Fibroblast of mammary gland (primary cell): Measurements from ENCODE around the gene SH2D3A.
A peak's percentile ranks its signal among the peaks of the same experiment; 100 is the strongest.
"Not testable (repeated sequence)": the region's sequence is repeated elsewhere in the genome, so short reads cannot be mapped to it uniquely, and the experiment has no call there.

Source experiments
- DNase-seq: peaks from one replicate; pipeline ENCODE4 v3.0.0-alpha.2; 2010; ENCODE audit warnings: low read depth
- H3K4me3 ChIP-seq: 2 replicates; pipeline ENCODE4 v1.5.1; 2011; ENCODE audit warnings: low read depth, mild to moderate bottlenecking, low read length, moderate library complexity; ENCODE audit not compliant: control insufficient read depth
- TF ChIP-seq, protein P1 (sequence below): conservative IDR thresholded peaks from 2 replicates; pipeline ENCODE4 v1.5.1; 2011; ENCODE audit warnings: low read depth, low read length, inconsistent platforms; ENCODE audit not compliant: control insufficient read depth, insufficient read depth

The SH2D3A gene

DNA sequence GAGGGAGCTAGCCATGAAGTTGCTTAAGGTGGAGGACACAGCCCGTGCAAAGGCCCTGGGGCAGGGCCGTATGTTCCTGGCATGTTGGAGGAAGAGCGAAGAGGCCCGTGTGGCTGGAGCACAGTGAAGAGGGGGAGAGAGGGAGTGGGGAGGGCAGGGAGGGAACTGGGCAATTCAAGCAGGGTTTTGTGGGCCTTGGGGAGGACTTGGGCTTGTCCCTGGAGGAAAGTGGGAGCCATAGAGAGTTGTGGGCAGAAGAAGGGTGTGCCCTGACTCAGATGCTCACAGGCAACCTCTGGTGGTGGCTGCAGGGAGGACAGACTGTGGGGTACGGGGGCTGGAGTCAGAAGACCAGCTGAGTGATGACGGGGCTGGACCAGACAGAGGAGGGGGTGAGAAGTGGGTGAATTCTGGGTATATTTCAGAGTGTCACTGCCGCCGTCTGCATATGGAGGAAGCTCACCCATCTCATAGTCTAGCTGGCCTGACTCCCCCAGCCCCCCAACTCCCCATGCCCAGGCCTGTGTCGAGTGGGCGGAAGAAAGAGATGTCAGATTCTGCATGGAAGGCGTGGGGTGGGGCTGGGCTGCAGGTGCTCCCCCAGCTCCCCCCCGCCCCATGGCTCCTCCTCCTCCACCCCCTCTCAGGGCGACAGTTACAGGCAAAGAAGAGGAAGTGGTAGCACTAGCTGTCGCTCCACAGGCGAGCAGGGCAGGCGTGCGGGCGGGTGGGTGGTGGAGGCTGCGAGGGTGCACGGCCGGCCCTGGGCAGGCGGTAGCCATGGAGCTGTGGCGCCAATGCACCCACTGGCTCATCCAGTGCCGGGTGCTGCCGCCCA is 5.0 kb upstream of the SH2D3A start, which contains the start of gene VAV1:
Gene VAV1 (plus strand): TSS at position 681 of the 838 bp plus-strand sequence. CDS start 100 bp downstream, at position 781.
- TF ChIP-seq, protein P1, sequence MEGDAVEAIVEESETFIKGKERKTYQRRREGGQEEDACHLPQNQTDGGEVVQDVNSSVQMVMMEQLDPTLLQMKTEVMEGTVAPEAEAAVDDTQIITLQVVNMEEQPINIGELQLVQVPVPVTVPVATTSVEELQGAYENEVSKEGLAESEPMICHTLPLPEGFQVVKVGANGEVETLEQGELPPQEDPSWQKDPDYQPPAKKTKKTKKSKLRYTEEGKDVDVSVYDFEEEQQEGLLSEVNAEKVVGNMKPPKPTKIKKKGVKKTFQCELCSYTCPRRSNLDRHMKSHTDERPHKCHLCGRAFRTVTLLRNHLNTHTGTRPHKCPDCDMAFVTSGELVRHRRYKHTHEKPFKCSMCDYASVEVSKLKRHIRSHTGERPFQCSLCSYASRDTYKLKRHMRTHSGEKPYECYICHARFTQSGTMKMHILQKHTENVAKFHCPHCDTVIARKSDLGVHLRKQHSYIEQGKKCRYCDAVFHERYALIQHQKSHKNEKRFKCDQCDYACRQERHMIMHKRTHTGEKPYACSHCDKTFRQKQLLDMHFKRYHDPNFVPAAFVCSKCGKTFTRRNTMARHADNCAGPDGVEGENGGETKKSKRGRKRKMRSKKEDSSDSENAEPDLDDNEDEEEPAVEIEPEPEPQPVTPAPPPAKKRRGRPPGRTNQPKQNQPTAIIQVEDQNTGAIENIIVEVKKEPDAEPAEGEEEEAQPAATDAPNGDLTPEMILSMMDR: no peak
- DNase-seq: no peak
- no peak within 1 kb of the TSS for H3K4me3 ChIP-seq

DNA sequence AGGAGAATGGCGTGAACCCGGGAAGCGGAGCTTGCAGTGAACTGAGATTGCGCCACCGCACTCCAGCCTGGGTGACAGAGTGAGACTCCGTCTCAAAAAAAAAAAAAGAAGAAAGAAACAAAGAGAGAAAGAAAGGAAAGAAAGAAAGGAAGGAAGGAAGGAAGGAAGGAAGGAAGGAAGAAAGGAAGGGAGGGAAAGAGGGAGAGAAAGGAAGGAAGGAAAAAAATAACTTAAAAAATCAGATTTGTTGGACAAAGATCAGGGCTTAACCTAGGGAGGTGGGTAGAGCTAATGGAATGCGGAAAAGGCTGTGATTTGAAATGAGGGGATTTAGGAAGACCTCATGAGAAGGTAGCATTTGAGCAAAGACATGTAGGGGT is 4.4 kb upstream of the SH2D3A start:
- H3K4me3 ChIP-seq, DNase-seq: not testable (repeated sequence)

DNA sequence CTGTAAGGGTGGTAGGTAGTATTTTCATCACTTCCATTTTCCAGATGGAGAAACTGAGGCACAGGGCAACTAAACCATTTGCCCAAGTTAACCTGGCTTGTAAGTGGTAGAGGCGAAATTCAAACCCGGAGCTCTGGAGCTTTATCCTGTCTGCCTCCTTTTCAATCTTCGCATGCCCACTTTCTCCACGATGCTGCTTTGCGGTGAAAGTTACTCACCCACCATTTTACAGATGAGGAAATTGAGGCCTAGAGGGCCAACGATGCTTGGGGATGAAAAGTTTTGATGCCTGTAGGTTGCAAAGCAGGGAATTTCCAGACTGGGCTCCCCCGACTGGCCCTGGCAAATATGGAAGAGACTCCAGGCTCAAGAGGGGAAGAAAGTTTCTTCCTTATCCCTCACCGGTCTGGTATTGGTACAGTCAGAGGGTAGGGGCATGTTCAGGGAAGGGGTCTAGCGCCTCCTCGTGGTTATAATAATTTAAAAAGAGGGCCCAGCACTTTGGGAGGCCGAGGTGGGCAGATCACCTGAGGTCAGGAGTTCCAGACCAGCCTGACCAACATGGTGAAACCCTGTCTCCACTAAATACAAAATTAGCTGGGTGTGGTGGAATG is 1.9 kb upstream of the SH2D3A start:
- TF ChIP-seq, protein P1: peak; percentile 36
- DNase-seq: peak; percentile 20
- H3K4me3 ChIP-seq: no peak overlapping the region

DNA sequence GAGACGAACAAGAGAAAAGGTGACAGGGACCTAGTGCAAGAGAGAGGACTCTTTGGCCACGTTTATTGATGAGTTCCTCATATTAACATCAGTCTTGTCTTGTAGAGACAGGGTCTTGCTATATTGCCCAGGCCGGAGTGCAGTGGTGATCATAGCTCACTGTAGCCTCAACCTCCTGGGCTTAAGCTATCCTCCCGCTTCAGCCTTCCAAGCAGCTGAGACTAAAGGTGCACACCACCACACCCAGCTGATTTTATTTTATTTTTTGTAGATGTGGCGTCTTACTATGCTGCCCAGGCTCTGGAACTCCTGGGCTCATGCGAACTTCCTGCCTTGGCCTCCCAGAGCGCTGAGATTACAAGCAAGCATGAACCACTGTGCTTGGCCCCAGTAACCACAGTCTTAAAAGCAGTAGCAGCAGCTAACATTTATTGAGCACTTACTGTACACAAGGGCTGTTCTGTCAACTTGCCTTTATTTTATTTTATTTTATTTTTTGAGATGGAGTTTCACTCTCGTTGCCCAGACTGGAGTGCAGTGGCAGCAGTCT is 1.1 kb upstream of the SH2D3A start:
- no peak for DNase-seq

DNA sequence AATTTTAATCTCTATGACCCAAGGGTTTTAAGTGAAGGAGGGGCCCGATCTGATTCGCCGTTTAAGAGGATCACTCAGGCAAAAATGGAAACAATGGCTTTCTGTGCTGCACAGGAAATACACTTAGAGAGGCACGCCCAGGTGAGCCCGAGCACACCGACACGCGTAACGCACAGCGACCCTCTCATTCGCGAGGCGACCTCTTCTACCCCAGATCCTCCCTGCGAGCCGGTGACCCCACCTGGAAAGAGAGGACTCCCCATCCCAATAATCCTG is 216 bp downstream of the SH2D3A start:
- DNase-seq: no peak
- H3K4me3 ChIP-seq: no peak overlapping the region
- TF ChIP-seq, protein P1: no peak

More for the DNA sequence above, 1.1 kb upstream of the SH2D3A start:
- H3K4me3 ChIP-seq: no peak overlapping the region
- TF ChIP-seq, protein P1: no peak

DNA sequence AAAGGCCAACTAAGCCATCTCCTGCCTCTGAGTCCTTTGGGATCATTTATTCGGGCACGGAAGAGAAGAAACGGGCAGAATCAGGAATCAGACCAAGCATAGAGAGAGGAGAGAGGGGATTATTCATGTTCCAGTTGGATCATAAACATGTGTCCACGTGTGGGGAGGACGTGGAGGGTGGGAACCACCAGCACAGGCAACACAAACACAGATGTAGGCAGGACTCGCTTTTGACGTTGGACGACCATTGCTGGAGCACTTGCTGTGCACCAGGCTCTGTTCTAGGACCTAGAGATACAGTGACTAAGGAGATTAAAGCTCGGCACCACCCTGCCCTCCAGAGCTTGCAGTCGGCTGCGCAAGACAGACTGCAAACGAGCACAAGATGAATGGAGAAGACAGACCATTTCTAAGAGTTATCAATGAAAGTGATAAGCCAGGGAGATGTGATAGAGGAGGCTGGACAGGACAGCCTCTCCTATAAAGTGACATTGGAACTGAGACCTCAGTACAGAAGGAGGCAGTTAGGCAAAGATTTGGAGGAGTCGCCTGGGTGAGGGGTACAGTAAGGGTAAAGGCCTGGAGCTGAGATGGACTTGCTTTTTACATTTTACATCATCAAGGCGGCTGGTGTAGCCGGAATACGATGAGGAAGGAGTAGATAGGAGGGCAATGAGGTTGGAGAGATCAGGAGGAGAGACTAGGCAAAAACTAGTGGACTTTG is 716 bp downstream of the SH2D3A start:
- no peak for DNase-seq
- no peak overlapping the region for H3K4me3 ChIP-seq
- TF ChIP-seq, protein P1: no peak
